HepG2 (cell line): ENCODE measurements around the gene ASPRV1. TPM values are rescaled to one million over a fixed set of nuclear protein-coding genes. Genes with fewer than 3 reads are reported as not detected.

Source experiments
- AHR ChIP-seq: IDR thresholded peaks from 2 replicates; pipeline ENCODE4 v1.6.1; 2018; ENCODE audit warnings: missing genetic modification reagents, missing compliant biosample characterization
- ARNTL ChIP-seq: sonication (generic); formaldehyde crosslinking; IDR thresholded peaks from 2 replicates; pipeline ENCODE4 v1.4.0; 2020; ENCODE audit warnings: mild to moderate bottlenecking, missing genetic modification reagents
- BHLHE40 ChIP-seq: IDR thresholded peaks from 2 replicates; pipeline ENCODE4 v1.6.1; 2011; ENCODE audit warnings: low read length, improper control_type of control experiment
- EED ChIP-seq: sonication (generic); formaldehyde crosslinking; IDR thresholded peaks from 2 replicates; pipeline ENCODE4 v1.5.0; 2020; ENCODE audit warnings: mild to moderate bottlenecking, missing genetic modification reagents
- FOXO4 ChIP-seq: sonication (generic); formaldehyde crosslinking; conservative IDR thresholded peaks from 2 replicates; pipeline ENCODE4 v1.8.1; 2023; ENCODE audit warnings: missing genetic modification reagents
- GABPB1 ChIP-seq: IDR thresholded peaks from 2 replicates; pipeline ENCODE4 v1.6.1; 2016; ENCODE audit warnings: mild to moderate bottlenecking, missing genetic modification reagents, moderate library complexity, missing compliant biosample characterization
- GLMP ChIP-seq: sonication (generic); formaldehyde crosslinking; IDR thresholded peaks from 2 replicates; pipeline ENCODE4 v1.9.0; 2021; ENCODE audit warnings: missing genetic modification reagents, mild to moderate bottlenecking, borderline replicate concordance
- HMG20A ChIP-seq: IDR thresholded peaks from 2 replicates; pipeline ENCODE4 v1.6.1; 2016; ENCODE audit warnings: borderline replicate concordance
- JARID2 ChIP-seq: sonication (generic); formaldehyde crosslinking; IDR thresholded peaks from 2 replicates; pipeline ENCODE4 v1.8.1; 2023; ENCODE audit warnings: missing genetic modification reagents, inconsistent platforms; ENCODE audit not compliant: insufficient replicate concordance
- NFKBIZ ChIP-seq: IDR thresholded peaks from 2 replicates; pipeline ENCODE4 v1.6.1; 2018; ENCODE audit warnings: missing genetic modification reagents, missing compliant biosample characterization
- POGZ ChIP-seq: sonication (generic); formaldehyde crosslinking; IDR thresholded peaks from 2 replicates; pipeline ENCODE4 v1.4.0; 2020; ENCODE audit warnings: mild to moderate bottlenecking, missing genetic modification reagents
- REL ChIP-seq: sonication (generic); formaldehyde crosslinking; conservative IDR thresholded peaks from 2 replicates; pipeline ENCODE4 v1.8.0; 2022; ENCODE audit warnings: mild to moderate bottlenecking, missing genetic modification reagents, moderate library complexity
- SNAI1 ChIP-seq: sonication (generic); formaldehyde crosslinking; IDR thresholded peaks from 2 replicates; pipeline ENCODE4 v1.5.0; 2020; ENCODE audit warnings: mild to moderate bottlenecking, missing genetic modification reagents, borderline replicate concordance
- ZMAT3 ChIP-seq: sonication (generic); formaldehyde crosslinking; conservative IDR thresholded peaks from 2 replicates; pipeline ENCODE4 v1.7.0; 2021; ENCODE audit warnings: missing genetic modification reagents
- ZNF235 ChIP-seq: sonication (generic); formaldehyde crosslinking; IDR thresholded peaks from 2 replicates; pipeline ENCODE4 v1.8.1; 2023; ENCODE audit warnings: mild to moderate bottlenecking, missing genetic modification reagents, borderline replicate concordance
- ZNF282 ChIP-seq: fragments of 450-650 bp; IDR thresholded peaks from 2 replicates; pipeline ENCODE4 v1.6.1; 2018; ENCODE audit not compliant: partially characterized antibody
- ZNF292 ChIP-seq: sonication (generic); formaldehyde crosslinking; IDR thresholded peaks from 2 replicates; pipeline ENCODE4 v1.8.1; 2022; ENCODE audit warnings: mild to moderate bottlenecking, low read depth, missing genetic modification reagents, borderline replicate concordance
- ZNF331 ChIP-seq: sonication (generic); formaldehyde crosslinking; IDR thresholded peaks from 2 replicates; pipeline ENCODE4 v1.4.0; 2020; ENCODE audit warnings: missing genetic modification reagents
- ZNF547 ChIP-seq: sonication (generic); formaldehyde crosslinking; IDR thresholded peaks from 2 replicates; pipeline ENCODE4 v1.5.1; 2020; ENCODE audit warnings: mild to moderate bottlenecking, missing genetic modification reagents
- polyA plus RNA-seq, 8 experiments: library from polyadenylated mRNA; depleted of rRNA in 3 of 8; stranded (reverse) in 7 of 8; unstranded in 1 of 8; fragments of >200 nt; fragmentation: Illumina TruSeq in 4 of 8; extraction: Trizol in 4 of 8; gene quantifications; 2 replicates each; pipeline versions ENCODE4 v1.2.1 to v1.2.3, GENCODE V29; 2011 to 2016; ENCODE audit warnings: low read depth in 4 of 8, missing spikeins in 1 of 8, mixed read lengths in 1 of 8; ENCODE audit not compliant: insufficient read depth in 1 of 8
- total RNA-seq, 5 experiments: library from RNA; depleted of rRNA; stranded (reverse); fragments of >200 nt; fragmentation: Illumina TruSeq; extraction: Trizol; gene quantifications; 2 replicates each; pipeline ENCODE4 v1.2.3, GENCODE V29; 2016; ENCODE audit warnings: low read depth in 1 of 5
- TF ChIP-seq, protein P1 (sequence below): sonication (generic); formaldehyde crosslinking; IDR thresholded peaks from 2 replicates; pipeline ENCODE4 v1.4.0; 2020; ENCODE audit warnings: missing genetic modification reagents
- TF ChIP-seq, protein P2 (sequence below): sonication (generic); formaldehyde crosslinking; IDR thresholded peaks from 2 replicates; pipeline ENCODE4 v1.5.0; 2020; ENCODE audit warnings: missing genetic modification reagents
- TF ChIP-seq, protein P3 (sequence below): sonication (generic); formaldehyde crosslinking; IDR thresholded peaks from 2 replicates; pipeline ENCODE4 v1.5.0; 2020; ENCODE audit warnings: missing genetic modification reagents

ASPRV1 gene
- total and polyA plus RNA-seq, 2 of the 13 experiments (the other 11 are each of a cell fraction or from before 2014, with no cell fraction given), result 0.40 to 0.48 TPM

DNA sequence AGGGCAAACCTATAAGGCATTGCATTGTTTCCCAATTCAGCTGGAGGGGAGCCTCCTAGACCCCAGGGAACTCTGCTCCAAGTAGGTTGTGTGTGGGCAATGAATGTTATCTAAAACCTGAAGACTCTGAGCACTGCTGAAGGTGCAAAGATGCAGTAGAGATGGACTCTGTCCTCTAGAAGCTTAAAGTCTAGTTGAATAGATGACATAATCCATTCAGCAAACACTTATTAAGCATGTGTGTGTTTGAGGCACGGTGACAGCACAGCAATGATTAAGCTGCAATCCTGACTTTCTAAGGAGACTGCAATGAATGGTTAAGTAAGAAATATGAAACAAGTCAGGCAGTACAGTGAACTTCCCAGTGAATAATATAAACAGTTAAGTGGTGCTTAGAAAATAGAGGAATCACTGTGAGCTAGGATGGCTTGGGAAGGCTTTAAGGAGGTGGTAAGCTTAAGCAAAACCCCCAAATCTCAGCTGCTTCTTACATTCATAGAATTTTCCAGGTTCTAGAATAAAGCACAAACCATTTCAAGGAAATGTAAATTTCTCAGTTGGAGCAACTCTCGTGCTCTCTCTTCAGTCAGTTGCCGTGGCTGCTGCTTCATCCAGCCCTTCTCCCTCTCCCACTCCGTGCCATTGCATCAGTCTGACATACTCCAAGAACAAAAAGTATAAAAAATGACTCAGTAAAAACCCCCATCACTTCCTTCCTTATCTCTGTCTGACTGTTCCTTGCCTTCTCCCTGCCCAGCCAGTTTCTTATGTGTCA is 27.4 kb downstream of the ASPRV1 start (continued):
- TF ChIP-seq GLMP, result no peak
- peak; percentile 82; the same call in 1 of the 2 replicates for TF ChIP-seq ZNF331 (CRISPR knock-in tag)
- TF ChIP-seq GABPB1 (CRISPR knock-in tag), result no peak
- TF ChIP-seq AHR, result no peak
- TF ChIP-seq ARNTL (CRISPR knock-in tag), result no peak
- no peak for TF ChIP-seq REL
- no peak for TF ChIP-seq SNAI1
- no peak for TF ChIP-seq ZNF235 (CRISPR knock-in tag)
- 0 out of 2 replicates have a peak, but pooled peaks have one; percentile 46 for TF ChIP-seq ZMAT3 (CRISPR knock-in tag)
- peak; percentile 83; the same call in 1 of the 2 replicates for TF ChIP-seq HMG20A
- TF ChIP-seq ZNF547 (CRISPR knock-in tag), result no peak
- no peak for TF ChIP-seq JARID2
- peak; percentile 84; the same call in 1 of the 2 replicates for TF ChIP-seq ZNF292 (CRISPR knock-in tag)
- TF ChIP-seq, protein P1, sequence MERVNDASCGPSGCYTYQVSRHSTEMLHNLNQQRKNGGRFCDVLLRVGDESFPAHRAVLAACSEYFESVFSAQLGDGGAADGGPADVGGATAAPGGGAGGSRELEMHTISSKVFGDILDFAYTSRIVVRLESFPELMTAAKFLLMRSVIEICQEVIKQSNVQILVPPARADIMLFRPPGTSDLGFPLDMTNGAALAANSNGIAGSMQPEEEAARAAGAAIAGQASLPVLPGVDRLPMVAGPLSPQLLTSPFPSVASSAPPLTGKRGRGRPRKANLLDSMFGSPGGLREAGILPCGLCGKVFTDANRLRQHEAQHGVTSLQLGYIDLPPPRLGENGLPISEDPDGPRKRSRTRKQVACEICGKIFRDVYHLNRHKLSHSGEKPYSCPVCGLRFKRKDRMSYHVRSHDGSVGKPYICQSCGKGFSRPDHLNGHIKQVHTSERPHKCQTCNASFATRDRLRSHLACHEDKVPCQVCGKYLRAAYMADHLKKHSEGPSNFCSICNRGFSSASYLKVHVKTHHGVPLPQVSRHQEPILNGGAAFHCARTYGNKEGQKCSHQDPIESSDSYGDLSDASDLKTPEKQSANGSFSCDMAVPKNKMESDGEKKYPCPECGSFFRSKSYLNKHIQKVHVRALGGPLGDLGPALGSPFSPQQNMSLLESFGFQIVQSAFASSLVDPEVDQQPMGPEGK (CRISPR knock-in tag), result peak; percentile 30; the same call in 1 of the 2 replicates
- no peak for TF ChIP-seq BHLHE40
- TF ChIP-seq, protein P2, sequence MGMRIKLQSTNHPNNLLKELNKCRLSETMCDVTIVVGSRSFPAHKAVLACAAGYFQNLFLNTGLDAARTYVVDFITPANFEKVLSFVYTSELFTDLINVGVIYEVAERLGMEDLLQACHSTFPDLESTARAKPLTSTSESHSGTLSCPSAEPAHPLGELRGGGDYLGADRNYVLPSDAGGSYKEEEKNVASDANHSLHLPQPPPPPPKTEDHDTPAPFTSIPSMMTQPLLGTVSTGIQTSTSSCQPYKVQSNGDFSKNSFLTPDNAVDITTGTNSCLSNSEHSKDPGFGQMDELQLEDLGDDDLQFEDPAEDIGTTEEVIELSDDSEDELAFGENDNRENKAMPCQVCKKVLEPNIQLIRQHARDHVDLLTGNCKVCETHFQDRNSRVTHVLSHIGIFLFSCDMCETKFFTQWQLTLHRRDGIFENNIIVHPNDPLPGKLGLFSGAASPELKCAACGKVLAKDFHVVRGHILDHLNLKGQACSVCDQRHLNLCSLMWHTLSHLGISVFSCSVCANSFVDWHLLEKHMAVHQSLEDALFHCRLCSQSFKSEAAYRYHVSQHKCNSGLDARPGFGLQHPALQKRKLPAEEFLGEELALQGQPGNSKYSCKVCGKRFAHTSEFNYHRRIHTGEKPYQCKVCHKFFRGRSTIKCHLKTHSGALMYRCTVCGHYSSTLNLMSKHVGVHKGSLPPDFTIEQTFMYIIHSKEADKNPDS (CRISPR knock-in tag), result no peak
- TF ChIP-seq FOXO4 (CRISPR knock-in tag), result no peak
- peak; percentile 67 for TF ChIP-seq POGZ
- TF ChIP-seq NFKBIZ (CRISPR knock-in tag), result peak; percentile 51; the same call in 1 of the 2 replicates
- TF ChIP-seq, protein P3, sequence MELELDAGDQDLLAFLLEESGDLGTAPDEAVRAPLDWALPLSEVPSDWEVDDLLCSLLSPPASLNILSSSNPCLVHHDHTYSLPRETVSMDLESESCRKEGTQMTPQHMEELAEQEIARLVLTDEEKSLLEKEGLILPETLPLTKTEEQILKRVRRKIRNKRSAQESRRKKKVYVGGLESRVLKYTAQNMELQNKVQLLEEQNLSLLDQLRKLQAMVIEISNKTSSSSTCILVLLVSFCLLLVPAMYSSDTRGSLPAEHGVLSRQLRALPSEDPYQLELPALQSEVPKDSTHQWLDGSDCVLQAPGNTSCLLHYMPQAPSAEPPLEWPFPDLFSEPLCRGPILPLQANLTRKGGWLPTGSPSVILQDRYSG (CRISPR knock-in tag), result no peak
- TF ChIP-seq EED (CRISPR knock-in tag), result no peak
- TF ChIP-seq ZNF282, result no peak
